H1 (cell line): ENCODE data around the gene TACR2. TPM values are rescaled to one million over a fixed set of nuclear protein-coding genes. Genes with fewer than 3 reads are reported as not detected.

Source experiments
- NANOG ChIP-seq: IDR thresholded peaks from 2 replicates; pipeline ENCODE4 v1.6.1; 2011; ENCODE audit warnings: low read length, low read depth, mild to moderate bottlenecking, inconsistent platforms; ENCODE audit not compliant: insufficient read depth, poor library complexity, severe bottlenecking
- polyA plus RNA-seq, 7 experiments: library from polyadenylated mRNA; depleted of rRNA in 3 of 7; stranded (reverse) in 5 of 7; unstranded in 2 of 7; fragments of >200 nt in 5 of 7; fragments of 200-250 nt in 2 of 7; gene quantifications; 1 replicate in 5 of 7; 2 replicates in 1 of 7; 4 replicates in 1 of 7; pipeline versions ENCODE4 v1.2.1 to v1.2.3, GENCODE V29; 2011 to 2013; ENCODE audit warnings: missing spikeins in 2 of 7, mixed read lengths in 2 of 7
- total RNA-seq: library from RNA; stranded (reverse); fragmentation: NEBNext Ultra II Directional; extraction: Animal tissue kit (Norgen Biotek cat#: 25700); gene quantifications from 2 replicates; pipeline ENCODE4 v1.2.1, GENCODE V29; 2021

TACR2 gene
- total and polyA plus RNA-seq, 2 of the 8 experiments (the other 6 are each of a cell fraction or from before 2014, with no cell fraction given): 0.06 TPM; not detected in 1

- TF ChIP-seq NANOG: no peak
Measured at GRCh38 chr10:69379800-69380199, 36.9 kb downstream of the TACR2 start (continued).
